Measurements from ENCODE around the gene OR10AD1. TPM values are rescaled to one million over a fixed set of nuclear protein-coding genes. Genes with fewer than 3 reads are reported as not detected.

OR10AD1 gene
- total and polyA plus RNA-seq, 9 of the 15 experiments (the other 6 are each of a cell fraction or from before 2014, with no cell fraction given), result not detected

DNA sequence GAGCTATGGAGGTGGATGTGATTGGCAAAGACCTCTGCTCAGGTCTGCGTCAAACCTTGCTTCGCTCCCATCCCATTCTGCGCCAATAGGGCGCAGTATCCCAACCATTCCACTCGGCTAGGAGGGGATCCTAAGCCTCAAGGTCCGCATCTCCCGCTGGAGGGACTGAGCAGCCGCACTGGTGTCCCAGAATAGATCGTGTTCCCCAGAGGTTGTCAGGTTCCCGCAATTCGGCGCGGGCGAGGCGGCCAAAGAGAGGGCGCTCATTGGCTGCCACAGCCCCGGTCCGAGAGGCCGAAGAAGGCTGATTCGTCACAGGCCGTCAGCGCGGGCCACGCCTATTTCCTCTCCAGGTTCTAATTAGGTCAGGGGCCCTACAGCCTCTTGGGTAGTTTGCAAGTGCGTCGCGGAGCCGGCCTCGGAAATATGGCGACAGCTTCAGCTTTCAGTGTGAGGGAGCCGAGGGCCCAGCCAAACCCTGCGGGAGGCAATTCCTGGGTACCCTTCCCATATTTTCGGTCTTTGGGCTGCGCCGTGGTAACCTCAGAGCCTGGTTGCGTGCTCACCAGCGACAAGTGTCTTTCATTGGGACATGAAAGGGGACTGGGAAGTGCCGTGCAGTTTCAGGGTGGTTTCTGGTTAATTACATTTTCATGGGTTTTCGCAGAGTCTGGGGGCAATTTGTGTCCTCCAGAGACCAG is 5.0 kb downstream of the OR10AD1 start (continued):
- TF ChIP-seq, protein P1, sequence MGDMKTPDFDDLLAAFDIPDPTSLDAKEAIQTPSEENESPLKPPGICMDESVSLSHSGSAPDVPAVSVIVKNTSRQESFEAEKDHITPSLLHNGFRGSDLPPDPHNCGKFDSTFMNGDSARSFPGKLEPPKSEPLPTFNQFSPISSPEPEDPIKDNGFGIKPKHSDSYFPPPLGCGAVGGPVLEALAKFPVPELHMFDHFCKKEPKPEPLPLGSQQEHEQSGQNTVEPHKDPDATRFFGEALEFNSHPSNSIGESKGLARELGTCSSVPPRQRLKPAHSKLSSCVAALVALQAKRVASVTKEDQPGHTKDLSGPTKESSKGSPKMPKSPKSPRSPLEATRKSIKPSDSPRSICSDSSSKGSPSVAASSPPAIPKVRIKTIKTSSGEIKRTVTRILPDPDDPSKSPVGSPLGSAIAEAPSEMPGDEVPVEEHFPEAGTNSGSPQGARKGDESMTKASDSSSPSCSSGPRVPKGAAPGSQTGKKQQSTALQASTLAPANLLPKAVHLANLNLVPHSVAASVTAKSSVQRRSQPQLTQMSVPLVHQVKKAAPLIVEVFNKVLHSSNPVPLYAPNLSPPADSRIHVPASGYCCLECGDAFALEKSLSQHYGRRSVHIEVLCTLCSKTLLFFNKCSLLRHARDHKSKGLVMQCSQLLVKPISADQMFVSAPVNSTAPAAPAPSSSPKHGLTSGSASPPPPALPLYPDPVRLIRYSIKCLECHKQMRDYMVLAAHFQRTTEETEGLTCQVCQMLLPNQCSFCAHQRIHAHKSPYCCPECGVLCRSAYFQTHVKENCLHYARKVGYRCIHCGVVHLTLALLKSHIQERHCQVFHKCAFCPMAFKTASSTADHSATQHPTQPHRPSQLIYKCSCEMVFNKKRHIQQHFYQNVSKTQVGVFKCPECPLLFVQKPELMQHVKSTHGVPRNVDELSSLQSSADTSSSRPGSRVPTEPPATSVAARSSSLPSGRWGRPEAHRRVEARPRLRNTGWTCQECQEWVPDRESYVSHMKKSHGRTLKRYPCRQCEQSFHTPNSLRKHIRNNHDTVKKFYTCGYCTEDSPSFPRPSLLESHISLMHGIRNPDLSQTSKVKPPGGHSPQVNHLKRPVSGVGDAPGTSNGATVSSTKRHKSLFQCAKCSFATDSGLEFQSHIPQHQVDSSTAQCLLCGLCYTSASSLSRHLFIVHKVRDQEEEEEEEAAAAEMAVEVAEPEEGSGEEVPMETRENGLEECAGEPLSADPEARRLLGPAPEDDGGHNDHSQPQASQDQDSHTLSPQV (IDR thresholded peaks at IDR 0.05), result 0 out of 2 replicates have a peak, but pooled peaks have one; percentile 60
- TF ChIP-seq ZNF408 (CRISPR knock-in tag; IDR thresholded peaks at IDR 0.05; ENCODE audit: low read depth) (no peak), TEAD1 (CRISPR knock-in tag; IDR thresholded peaks at IDR 0.05) (no peak), ZNF184 (CRISPR knock-in tag; IDR thresholded peaks at IDR 0.05) (no peak), TSC22D4 (tag; IDR thresholded peaks at IDR 0.05) (no peak), MTA3 (IDR thresholded peaks at IDR 0.05; ENCODE audit: borderline replicate concordance) (peak; percentile 65; the same call in 1 of the 2 replicates), STAG1 (CRISPR knock-in tag; IDR thresholded peaks at IDR 0.05; ENCODE audit: borderline replicate concordance) (0 out of 2 replicates have a peak, but pooled peaks have one; percentile 5), HEY1 (CRISPR knock-in tag; IDR thresholded peaks at IDR 0.05; ENCODE audit: borderline replicate concordance) (no peak), RB1 (IDR thresholded peaks at IDR 0.05; ENCODE audit: low read depth) (0 out of 2 replicates have a peak, but pooled peaks have one; percentile 11), U2AF1 (optimal IDR thresholded peaks at IDR 0.05; ENCODE audit: low read depth, low read length) (no peak), NFATC3 (IDR thresholded peaks at IDR 0.05) (no peak), HNRNPH1 (optimal IDR thresholded peaks at IDR 0.05; ENCODE audit: low read depth, low read length) (no peak), GABPB1 (CRISPR knock-in tag; IDR thresholded peaks at IDR 0.05) (peak; percentile 49; the same call in 1 of the 2 replicates), SIN3A (IDR thresholded peaks at IDR 0.05; ENCODE audit: borderline replicate concordance in 2 of 2, control insufficient read depth in 1 of 2, low read depth in 2 of 2, low read length in 2 of 2) (no peak), ADNP (tag; IDR thresholded peaks at IDR 0.05) (no peak), MTA1 (IDR thresholded peaks at IDR 0.05; ENCODE audit: borderline replicate concordance) (no peak), RFX7 (CRISPR knock-in tag; IDR thresholded peaks at IDR 0.05) (no peak)
- TF ChIP-seq, protein P2, sequence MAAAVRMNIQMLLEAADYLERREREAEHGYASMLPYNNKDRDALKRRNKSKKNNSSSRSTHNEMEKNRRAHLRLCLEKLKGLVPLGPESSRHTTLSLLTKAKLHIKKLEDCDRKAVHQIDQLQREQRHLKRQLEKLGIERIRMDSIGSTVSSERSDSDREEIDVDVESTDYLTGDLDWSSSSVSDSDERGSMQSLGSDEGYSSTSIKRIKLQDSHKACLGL (CRISPR knock-in tag; IDR thresholded peaks at IDR 0.05; ENCODE audit: borderline replicate concordance, poor library complexity, severe bottlenecking), result no peak
- TF ChIP-seq, protein P3, sequence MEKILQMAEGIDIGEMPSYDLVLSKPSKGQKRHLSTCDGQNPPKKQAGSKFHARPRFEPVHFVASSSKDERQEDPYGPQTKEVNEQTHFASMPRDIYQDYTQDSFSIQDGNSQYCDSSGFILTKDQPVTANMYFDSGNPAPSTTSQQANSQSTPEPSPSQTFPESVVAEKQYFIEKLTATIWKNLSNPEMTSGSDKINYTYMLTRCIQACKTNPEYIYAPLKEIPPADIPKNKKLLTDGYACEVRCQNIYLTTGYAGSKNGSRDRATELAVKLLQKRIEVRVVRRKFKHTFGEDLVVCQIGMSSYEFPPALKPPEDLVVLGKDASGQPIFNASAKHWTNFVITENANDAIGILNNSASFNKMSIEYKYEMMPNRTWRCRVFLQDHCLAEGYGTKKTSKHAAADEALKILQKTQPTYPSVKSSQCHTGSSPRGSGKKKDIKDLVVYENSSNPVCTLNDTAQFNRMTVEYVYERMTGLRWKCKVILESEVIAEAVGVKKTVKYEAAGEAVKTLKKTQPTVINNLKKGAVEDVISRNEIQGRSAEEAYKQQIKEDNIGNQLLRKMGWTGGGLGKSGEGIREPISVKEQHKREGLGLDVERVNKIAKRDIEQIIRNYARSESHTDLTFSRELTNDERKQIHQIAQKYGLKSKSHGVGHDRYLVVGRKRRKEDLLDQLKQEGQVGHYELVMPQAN (IDR thresholded peaks at IDR 0.05; ENCODE audit: borderline replicate concordance), result no peak
- TF ChIP-seq, protein P4, sequence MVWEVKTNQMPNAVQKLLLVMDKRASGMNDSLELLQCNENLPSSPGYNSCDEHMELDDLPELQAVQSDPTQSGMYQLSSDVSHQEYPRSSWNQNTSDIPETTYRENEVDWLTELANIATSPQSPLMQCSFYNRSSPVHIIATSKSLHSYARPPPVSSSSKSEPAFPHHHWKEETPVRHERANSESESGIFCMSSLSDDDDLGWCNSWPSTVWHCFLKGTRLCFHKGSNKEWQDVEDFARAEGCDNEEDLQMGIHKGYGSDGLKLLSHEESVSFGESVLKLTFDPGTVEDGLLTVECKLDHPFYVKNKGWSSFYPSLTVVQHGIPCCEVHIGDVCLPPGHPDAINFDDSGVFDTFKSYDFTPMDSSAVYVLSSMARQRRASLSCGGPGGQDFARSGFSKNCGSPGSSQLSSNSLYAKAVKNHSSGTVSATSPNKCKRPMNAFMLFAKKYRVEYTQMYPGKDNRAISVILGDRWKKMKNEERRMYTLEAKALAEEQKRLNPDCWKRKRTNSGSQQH (CRISPR knock-in tag; IDR thresholded peaks at IDR 0.05), result no peak

Data from K562 (cell line).